ENCODE results near the gene PPDPF.

DNA sequence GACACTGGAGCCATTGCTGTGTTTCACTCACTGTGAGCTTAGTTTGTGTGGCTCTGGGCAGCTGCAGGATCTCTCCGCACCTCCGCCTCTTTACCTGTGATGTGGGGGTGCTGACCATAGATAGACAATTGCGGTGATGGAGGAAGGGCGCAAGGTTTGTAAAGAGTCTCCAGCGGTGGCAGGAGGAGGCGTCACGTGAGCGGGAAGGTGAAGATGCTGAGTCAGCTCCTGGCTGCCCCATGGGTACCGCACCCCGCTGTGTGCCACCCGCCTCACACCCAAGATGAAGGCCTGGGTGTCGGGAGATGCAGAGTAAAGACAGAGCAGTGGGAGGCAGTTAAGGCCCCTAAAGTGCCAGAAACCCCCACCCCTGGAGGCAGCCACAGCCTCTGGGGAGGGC, 39.1 kb upstream of the PPDPF start:
- TF ChIP-seq CTCF (IDR thresholded peaks at IDR 0.05): no peak
- TF ChIP-seq POLR2A (IDR thresholded peaks at IDR 0.05): no peak

Measured in uterus (tissue), 2 donors.